Activated CD4-positive, alpha-beta T cell treated with anti-CD3 and anti-CD28 coated beads, Interleukin-2, Interleukin-6, amounts not matched to agents 100 ng/mL and 50 ng/mL, durations not matched to agents 16 hours and 8 hours (primary cell): ENCODE data around the gene RWDD3.

ENCODE experiments used
- DNase-seq: peaks from one replicate; pipeline ENCODE4 v3.0.0-alpha.2; 2020

Gene RWDD3

DNA sequence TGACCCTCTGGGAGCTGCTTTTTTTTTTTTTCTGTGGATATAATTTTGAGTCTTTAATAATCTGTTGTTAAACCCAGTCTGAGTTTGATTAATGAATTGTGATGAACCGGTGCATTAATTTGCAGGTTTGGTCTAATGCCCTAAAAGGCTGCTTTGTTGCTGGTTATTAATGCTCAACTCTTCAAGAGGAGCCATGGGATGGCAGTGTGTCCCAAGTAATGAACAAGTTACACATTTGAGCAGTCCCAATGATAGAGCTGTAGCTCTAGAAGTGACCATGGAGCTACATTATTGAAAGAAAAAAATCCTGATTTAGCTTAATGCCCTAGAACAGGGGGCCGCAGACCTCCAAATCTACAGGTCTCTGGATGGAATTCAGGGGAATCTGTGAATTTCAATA lies 53.1 kb downstream of the RWDD3 start:
- no peak for DNase-seq

GRCh38 chr1:95287825-95288224 lies 53.8 kb downstream of the RWDD3 start:
- no peak for DNase-seq
